B cell (primary cell): Measurements from ENCODE around the gene KIRREL1. TPM values are rescaled to one million over a fixed set of nuclear protein-coding genes. Genes with fewer than 3 reads are reported as not detected.

Source experiments
- ATAC-seq: fragments of 200-7000 bp; cut with Tn5 transposase; one replicate; pipeline ENCODE4 v1.10.0; 2021; ENCODE audit warnings: low read depth, mild to moderate bottlenecking, moderate number of reproducible peaks, moderate library complexity
- CTCF ChIA-PET: fragments of 350-600 bp; sonication (Branson Sonifier 250); formaldehyde crosslinking; loops from one replicate; lab custom pipeline; 2021; ENCODE audit warnings: antibody characterized with exemption, inconsistent platforms; lab: Charles Lee
- POLR2A ChIA-PET: fragments of 350-600 bp; sonication (Branson Sonifier 250); formaldehyde crosslinking; loops from one replicate; lab custom pipeline; 2021; ENCODE audit warnings: antibody characterized with exemption; lab: Charles Lee
- DNase-seq: peaks from one replicate; pipeline ENCODE4 v3.0.0; 2013
- H2AFZ ChIP-seq: 2 replicates; pipeline ENCODE4 v1.6.1; 2012; ENCODE audit warnings: mild to moderate bottlenecking, low read depth, low read length; ENCODE audit not compliant: insufficient read depth, poor library complexity, severe bottlenecking
- H3K27ac ChIP-seq, 2 donors: 1 replicate in 1 of 2; 2 replicates in 1 of 2; pipeline ENCODE4 v1.5.1; 2012 to 2013; ENCODE audit warnings: low read length in 2 of 2, mild to moderate bottlenecking in 2 of 2, moderate library complexity in 1 of 2
- H3K27me3 ChIP-seq, 4 experiments: fragments of 200-600 bp in 1 of 4; sonication (generic) in 1 of 4; replicated peaks in 1 of 4; 1 replicate in 2 of 4; 2 replicates in 2 of 4; pipeline versions ENCODE4 v1.6.1 to v1.7.0; 2013 to 2016; ENCODE audit warnings: low read length in 3 of 4, mild to moderate bottlenecking in 2 of 4, mixed read lengths in 1 of 4, moderate library complexity in 1 of 4; ENCODE audit not compliant: insufficient read depth in 4 of 4, control insufficient read depth in 3 of 4; ENCODE audit errors: control extremely low read depth in 1 of 4
- H3K36me3 ChIP-seq, 2 experiments: replicated peaks in 1 of 2; 1 replicate in 1 of 2; 2 replicates in 1 of 2; pipeline versions ENCODE4 v1.6.1 to v1.7.1; 2013; ENCODE audit warnings: low read length in 1 of 2; ENCODE audit not compliant: insufficient read depth in 2 of 2, control insufficient read depth in 1 of 2; ENCODE audit errors: control extremely low read depth in 1 of 2, extremely low read depth in 1 of 2
- H3K4me1 ChIP-seq, 2 donors: fragments of 200-600 bp in 1 of 2; sonication (generic) in 1 of 2; 1 replicate in 1 of 2; 2 replicates in 1 of 2; pipeline versions ENCODE4 v1.5.1 to v1.6.1; 2013 to 2017; ENCODE audit warnings: low read length in 2 of 2; ENCODE audit not compliant: control insufficient read depth in 2 of 2, insufficient read depth in 2 of 2
- H3K4me2 ChIP-seq: replicated peaks from 2 replicates; pipeline ENCODE3; 2012; ENCODE audit warnings: mild to moderate bottlenecking, low read depth, low read length; ENCODE audit not compliant: poor library complexity, severe bottlenecking
- H3K4me3 ChIP-seq, 5 experiments: fragments of 200-600 bp in 1 of 5; sonication (generic) in 1 of 5; 1 replicate in 3 of 5; 2 replicates in 2 of 5; pipeline versions ENCODE4 v1.5.1 to v1.7.0; 2011 to 2016; ENCODE audit warnings: low read length in 4 of 5, mild to moderate bottlenecking in 4 of 5, low read depth in 2 of 5, control low read depth in 1 of 5, moderate library complexity in 1 of 5; ENCODE audit not compliant: insufficient read depth in 1 of 5; ENCODE audit errors: control extremely low read depth in 1 of 5, extremely low read depth in 1 of 5
- H3K79me2 ChIP-seq: fragments of 200-600 bp; sonication (generic); one replicate; pipeline ENCODE4 v1.6.0; 2016; ENCODE audit warnings: low read length; ENCODE audit not compliant: control insufficient read depth, insufficient read depth
- H3K9ac ChIP-seq: fragments of 200-600 bp; sonication (generic); 2 replicates; pipeline ENCODE4 v1.6.1; 2017; ENCODE audit warnings: mild to moderate bottlenecking, low read length, moderate library complexity
- H3K9me3 ChIP-seq, 3 donors: one replicate each; pipeline versions ENCODE4 v1.6.1 to v1.7.1; 2013; ENCODE audit warnings: low read length in 2 of 3; ENCODE audit not compliant: control insufficient read depth in 2 of 3, insufficient read depth in 1 of 3; ENCODE audit errors: control extremely low read depth in 1 of 3
- H4K20me1 ChIP-seq: 2 replicates; pipeline ENCODE4 v1.6.0; 2012; ENCODE audit warnings: mild to moderate bottlenecking, low read length; ENCODE audit not compliant: insufficient read depth, control insufficient read depth, poor library complexity, severe bottlenecking
- H3K27ac Mint-ChIP-seq: one replicate; pipeline ENCODE4 v1.8.0; 2021; ENCODE audit warnings: mixed read lengths
- H3K27me3 Mint-ChIP-seq: one replicate; pipeline ENCODE4 v1.8.0; 2021; ENCODE audit warnings: mixed read lengths
- H3K4me1 Mint-ChIP-seq: one replicate; pipeline ENCODE4 v1.8.0; 2021; ENCODE audit warnings: mixed read lengths
- H3K4me3 Mint-ChIP-seq: one replicate; pipeline ENCODE4 v1.8.0; 2021; ENCODE audit warnings: mixed read lengths
- H3K9me3 Mint-ChIP-seq: one replicate; pipeline ENCODE4 v1.8.0; 2022; ENCODE audit warnings: mixed read lengths; ENCODE audit not compliant: insufficient read depth
- CTCF ChIP-seq: fragments of 200-600 bp; IDR thresholded peaks from one replicate; pipeline ENCODE4 v1.8.0; 2022; ENCODE audit warnings: antibody characterized with exemption, mild to moderate bottlenecking
- EZH2 ChIP-seq: IDR thresholded peaks from 2 replicates; pipeline ENCODE4 v1.6.1; 2012; ENCODE audit warnings: borderline replicate concordance, low read depth, mild to moderate bottlenecking, moderate library complexity, low read length; ENCODE audit not compliant: insufficient read depth, poor library complexity, severe bottlenecking
- WGBS: methylation state at CpG from one replicate; pipeline ENCODE4 v1.1.5; 2013; ENCODE audit warnings: missing lambda C conversion rate; ENCODE audit not compliant: insufficient coverage; 5-methylcytosine and 5-hydroxymethylcytosine counted together
- intact Hi-C: fragments of 100-400 bp; cut with micrococcal nuclease; formaldehyde crosslinking; loops from one replicate; pipeline ENCODE4 v1.10.0; 2022
- polyA plus RNA-seq: library from polyadenylated mRNA; depleted of rRNA; stranded (reverse); fragments of >200 nt; gene quantifications from 2 replicates; pipeline ENCODE4 v1.2.3, GENCODE V29; 2012
- total RNA-seq, 2 donors: library from RNA; stranded (reverse); fragments of 120-200 nt in 1 of 2; gene quantifications; 1 replicate in 1 of 2; 2 replicates in 1 of 2; pipeline versions ENCODE4 v1.2.3 to v1.2.4, GENCODE V29; 2013 to 2022

The KIRREL1 gene
- total and polyA plus RNA-seq, 2 donors (not counting 1 experiment from before 2014, with no cell fraction given), result not detected

- H3K27ac ChIP-seq, result no peak overlapping the region
Observed at GRCh38 chr1:157996433-157996832, 3.0 kb downstream of the KIRREL1 start.

GRCh38 chr1:158000507-158000906, 7.1 kb downstream of the KIRREL1 start:
- no peaks in the 10 kb centered on the region for H3K79me2 ChIP-seq

More at GRCh38 chr1:157996433-157996832, 3.0 kb downstream of the KIRREL1 start:
- TF ChIP-seq CTCF (no peak), EZH2 (no peak)
- peaks cover 0 to 3% (median 0%) of the 10 kb centered on the region in 3 donors for H3K9me3 ChIP-seq
- H3K9me3 Mint-ChIP-seq, result no peaks in the 10 kb centered on the region
- H3K4me2 ChIP-seq, result no peak overlapping the region
- ChIA-PET CTCF (interaction anchor here (23.5 kb wide), 1 partner anchor 124 kb away, joined by 534 read pairs; a partner anchor contains a TSS), POLR2A (no interaction called here)
- ATAC-seq (no peak), DNase-seq (no peak)
- H3K4me3 ChIP-seq, result no peak overlapping the region
- no peaks in the 10 kb centered on the region for H3K36me3 ChIP-seq
- WGBS, result 89% methylated on average over 1 of the region's 5 CpGs
- no peak overlapping the region for H2AFZ ChIP-seq
- no peak overlapping the region for H3K4me3 Mint-ChIP-seq
- H3K27me3 ChIP-seq, result peaks cover 0 to 46% (median 18%) of the 10 kb centered on the region in 4 experiments
- intact Hi-C loops, result no loop called here
- H3K9ac ChIP-seq, result no peak overlapping the region
- peaks cover 19% of the 10 kb centered on the region for H3K4me1 Mint-ChIP-seq
- H3K27me3 Mint-ChIP-seq, result peaks cover 34% of the 10 kb centered on the region
- H4K20me1 ChIP-seq, result no peaks in the 10 kb centered on the region
- no peak overlapping the region for H3K27ac Mint-ChIP-seq
- no peaks in the 10 kb centered on the region for H3K79me2 ChIP-seq
- H3K4me1 ChIP-seq, result peaks cover 16 to 21% of the 10 kb centered on the region in 2 donors

More at GRCh38 chr1:158000507-158000906, 7.1 kb downstream of the KIRREL1 start:
- Histone ChIP-seq H3K27ac (no peak overlapping the region), H3K4me1 (no peaks in the 10 kb centered on the region), H3K9me3 (no peaks in the 10 kb centered on the region), H3K9ac (no peak overlapping the region), H3K27me3 (peaks cover 0 to 16% (median 0%) of the 10 kb centered on the region in 4 experiments), H2AFZ (no peak overlapping the region), H3K36me3 (no peaks in the 10 kb centered on the region), H3K4me3 (no peak overlapping the region), H3K4me2 (no peak overlapping the region), H4K20me1 (no peaks in the 10 kb centered on the region)
- CTCF ChIA-PET, result interaction anchor here (1.0 to 3.8 kb wide), 2 partner anchors 9 to 120 kb away, joined by 4 to 23 read pairs; no protein-coding TSS in a partner anchor
- POLR2A ChIA-PET, result no interaction called here
- ATAC-seq (no peak), DNase-seq (no peak)
- no peaks in the 10 kb centered on the region for H3K9me3 Mint-ChIP-seq
- no peak overlapping the region for H3K27ac Mint-ChIP-seq
- TF ChIP-seq EZH2 (no peak), CTCF (no peak)
- WGBS, result 97% methylated on average over 4 of the region's 4 CpGs
- H3K27me3 Mint-ChIP-seq, result peaks cover 24% of the 10 kb centered on the region
- no peaks in the 10 kb centered on the region for H3K4me1 Mint-ChIP-seq
- no peak overlapping the region for H3K4me3 Mint-ChIP-seq
- intact Hi-C loops, result no loop called here
